Measurements from ENCODE around the gene CIB1.

DNA sequence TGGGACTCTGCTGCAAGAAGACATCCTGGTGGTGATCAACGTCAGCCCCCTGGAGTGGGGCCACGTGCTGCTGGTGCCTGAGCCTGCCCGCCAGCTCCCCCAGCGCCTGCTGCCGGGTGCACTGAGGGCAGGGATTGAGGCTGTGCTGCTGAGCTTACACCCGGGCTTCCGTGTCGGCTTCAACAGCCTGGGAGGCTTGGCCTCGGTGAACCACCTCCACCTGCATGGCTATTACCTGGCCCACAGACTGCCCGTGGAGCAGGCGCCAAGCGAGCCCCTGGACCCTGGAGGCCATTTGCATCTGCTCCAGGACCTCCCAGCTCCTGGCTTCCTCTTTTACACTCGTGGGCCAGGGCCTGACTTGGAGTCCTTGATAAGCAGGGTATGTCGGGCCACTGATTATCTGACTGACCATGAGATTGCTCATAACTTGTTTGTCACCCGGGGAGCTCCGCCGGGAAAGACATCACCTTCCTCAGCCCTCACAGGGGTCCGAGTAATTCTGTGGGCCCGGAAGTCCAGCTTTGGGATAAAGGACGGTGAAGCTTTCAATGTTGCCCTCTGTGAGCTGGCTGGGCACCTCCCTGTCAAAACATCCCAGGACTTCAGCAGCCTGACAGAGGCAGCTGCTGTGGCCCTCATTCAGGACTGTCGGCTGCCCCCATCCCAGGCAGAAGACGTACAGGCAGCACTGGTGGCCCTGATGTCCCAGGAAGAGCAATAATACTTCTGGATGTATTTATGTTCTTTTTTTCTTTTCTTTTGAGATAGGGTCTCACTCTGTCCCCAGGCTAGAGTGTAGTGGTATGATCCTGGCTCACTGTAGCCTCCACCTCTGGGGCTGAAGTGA, 7.8 kb upstream of the CIB1 start:
- TF ChIP-seq, protein P1, sequence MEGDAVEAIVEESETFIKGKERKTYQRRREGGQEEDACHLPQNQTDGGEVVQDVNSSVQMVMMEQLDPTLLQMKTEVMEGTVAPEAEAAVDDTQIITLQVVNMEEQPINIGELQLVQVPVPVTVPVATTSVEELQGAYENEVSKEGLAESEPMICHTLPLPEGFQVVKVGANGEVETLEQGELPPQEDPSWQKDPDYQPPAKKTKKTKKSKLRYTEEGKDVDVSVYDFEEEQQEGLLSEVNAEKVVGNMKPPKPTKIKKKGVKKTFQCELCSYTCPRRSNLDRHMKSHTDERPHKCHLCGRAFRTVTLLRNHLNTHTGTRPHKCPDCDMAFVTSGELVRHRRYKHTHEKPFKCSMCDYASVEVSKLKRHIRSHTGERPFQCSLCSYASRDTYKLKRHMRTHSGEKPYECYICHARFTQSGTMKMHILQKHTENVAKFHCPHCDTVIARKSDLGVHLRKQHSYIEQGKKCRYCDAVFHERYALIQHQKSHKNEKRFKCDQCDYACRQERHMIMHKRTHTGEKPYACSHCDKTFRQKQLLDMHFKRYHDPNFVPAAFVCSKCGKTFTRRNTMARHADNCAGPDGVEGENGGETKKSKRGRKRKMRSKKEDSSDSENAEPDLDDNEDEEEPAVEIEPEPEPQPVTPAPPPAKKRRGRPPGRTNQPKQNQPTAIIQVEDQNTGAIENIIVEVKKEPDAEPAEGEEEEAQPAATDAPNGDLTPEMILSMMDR (IDR thresholded peaks at IDR 0.05) = no peak
- no peak for TF ChIP-seq EP300 (IDR thresholded peaks at IDR 0.05)
- no peak for TF ChIP-seq POLR2A (IDR thresholded peaks at IDR 0.05)
